Fibroblast of villous mesenchyme (primary cell): ENCODE data around the gene CPNE6. TPM values are rescaled to one million over a fixed set of nuclear protein-coding genes. Genes with fewer than 3 reads are reported as not detected.

Source experiments
- DNase-seq: peaks from one replicate; pipeline ENCODE4 v3.0.0-alpha.2; 2010; ENCODE audit warnings: low read depth
- H3K4me3 ChIP-seq: 2 replicates; pipeline ENCODE4 v1.5.1; 2011; ENCODE audit warnings: low read depth, mild to moderate bottlenecking, low read length
- total RNA-seq: library from RNA; depleted of rRNA; stranded (reverse); fragments of >200 nt; gene quantifications from 2 replicates; pipeline ENCODE4 v1.2.3, GENCODE V29; 2012
- TF ChIP-seq, protein P1 (sequence below): IDR thresholded peaks from 2 replicates; pipeline ENCODE4 v1.5.1; 2012; ENCODE audit warnings: low read depth, mild to moderate bottlenecking, low read length; ENCODE audit not compliant: insufficient read depth

Gene CPNE6
- total RNA-seq, 1 donor: not detected

DNA sequence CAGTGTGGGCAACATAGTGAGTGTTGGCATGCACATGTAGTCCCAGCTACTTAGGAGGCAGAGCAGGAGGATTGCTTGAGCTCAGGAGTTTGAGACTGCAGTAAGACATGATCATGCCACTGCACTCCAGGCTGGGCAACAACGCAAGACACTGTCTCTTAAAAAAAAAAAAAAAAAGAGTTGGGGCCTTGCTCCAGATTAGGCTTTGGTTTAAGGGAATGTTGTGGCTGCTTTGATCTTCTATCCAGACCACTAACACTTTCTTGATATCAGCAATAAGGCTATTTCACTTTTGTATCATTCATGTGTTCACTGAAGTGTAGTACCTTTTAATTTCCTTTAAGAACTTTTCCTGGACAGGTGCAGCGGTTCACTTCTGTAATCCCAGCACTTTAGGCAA is 56.3 kb downstream of the CPNE6 start:
- no peak overlapping the region for H3K4me3 ChIP-seq
- TF ChIP-seq, protein P1, sequence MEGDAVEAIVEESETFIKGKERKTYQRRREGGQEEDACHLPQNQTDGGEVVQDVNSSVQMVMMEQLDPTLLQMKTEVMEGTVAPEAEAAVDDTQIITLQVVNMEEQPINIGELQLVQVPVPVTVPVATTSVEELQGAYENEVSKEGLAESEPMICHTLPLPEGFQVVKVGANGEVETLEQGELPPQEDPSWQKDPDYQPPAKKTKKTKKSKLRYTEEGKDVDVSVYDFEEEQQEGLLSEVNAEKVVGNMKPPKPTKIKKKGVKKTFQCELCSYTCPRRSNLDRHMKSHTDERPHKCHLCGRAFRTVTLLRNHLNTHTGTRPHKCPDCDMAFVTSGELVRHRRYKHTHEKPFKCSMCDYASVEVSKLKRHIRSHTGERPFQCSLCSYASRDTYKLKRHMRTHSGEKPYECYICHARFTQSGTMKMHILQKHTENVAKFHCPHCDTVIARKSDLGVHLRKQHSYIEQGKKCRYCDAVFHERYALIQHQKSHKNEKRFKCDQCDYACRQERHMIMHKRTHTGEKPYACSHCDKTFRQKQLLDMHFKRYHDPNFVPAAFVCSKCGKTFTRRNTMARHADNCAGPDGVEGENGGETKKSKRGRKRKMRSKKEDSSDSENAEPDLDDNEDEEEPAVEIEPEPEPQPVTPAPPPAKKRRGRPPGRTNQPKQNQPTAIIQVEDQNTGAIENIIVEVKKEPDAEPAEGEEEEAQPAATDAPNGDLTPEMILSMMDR: no peak
- DNase-seq: no peak

Other genes with a start within 250 kb of the CPNE6 start
- gene DHRS4, start 117.8 kb upstream of the CPNE6 start, total RNA-seq: 38.3 and 39.7 TPM in 2 replicates
- 11.7 and 13.2 TPM in 2 replicates for gene DHRS4L2, start 82.6 kb upstream of the CPNE6 start, total RNA-seq
- not detected in 2 replicates for gene CARMIL3, start 19.6 kb upstream of the CPNE6 start, total RNA-seq
- 13.0 and 33.2 TPM in 2 replicates for gene PCK2, start 22.7 kb downstream of the CPNE6 start, total RNA-seq
- gene DCAF11, start 43.2 kb downstream of the CPNE6 start, total RNA-seq: 45.1 and 47.9 TPM in 2 replicates
- 0.86 and 1.3 TPM in 2 replicates for gene NRL, start 43.4 kb downstream of the CPNE6 start, total RNA-seq
- gene FITM1, start 59.1 kb downstream of the CPNE6 start, total RNA-seq: not detected in 2 replicates
- gene PSME1, start 64.6 kb downstream of the CPNE6 start, total RNA-seq: 95.7 and 147 TPM in 2 replicates
- gene EMC9, start 70.0 kb downstream of the CPNE6 start, total RNA-seq: 9.9 and 17.4 TPM in 2 replicates
- gene PSME2, start 75.0 kb downstream of the CPNE6 start, total RNA-seq: 141 and 151 TPM in 2 replicates
- gene RNF31, start 75.9 kb downstream of the CPNE6 start, total RNA-seq: 37.4 and 38.0 TPM in 2 replicates
- gene IRF9, start 89.7 kb downstream of the CPNE6 start, total RNA-seq: 67.6 and 96.7 TPM in 2 replicates
- gene REC8, start 100.5 kb downstream of the CPNE6 start, total RNA-seq: 4.2 and 4.7 TPM in 2 replicates
- 39.6 and 41.9 TPM in 2 replicates for gene IPO4, start 117.3 kb downstream of the CPNE6 start, total RNA-seq
- gene TM9SF1, start 123.9 kb downstream of the CPNE6 start, total RNA-seq: 64.4 and 96.3 TPM in 2 replicates
- under 0.01 and 0.32 TPM in 2 replicates for gene TSSK4, start 134.1 kb downstream of the CPNE6 start, total RNA-seq
- gene CHMP4A, start 141.9 kb downstream of the CPNE6 start, total RNA-seq: 13.8 and 15.8 TPM in 2 replicates
- gene MDP1, start 144.5 kb downstream of the CPNE6 start, total RNA-seq: 8.6 and 15.5 TPM in 2 replicates
- 114 and 128 TPM in 2 replicates for gene NEDD8, start 160.8 kb downstream of the CPNE6 start, total RNA-seq
- gene GMPR2, start 161.4 kb downstream of the CPNE6 start, total RNA-seq: 76.7 and 87.7 TPM in 2 replicates
- 43.2 and 60.9 TPM in 2 replicates for gene TINF2, start 171.1 kb downstream of the CPNE6 start, total RNA-seq
- 0.64 and 2.2 TPM in 2 replicates for gene TGM1, start 191.6 kb downstream of the CPNE6 start, total RNA-seq
- 25.8 and 28.1 TPM in 2 replicates for gene RABGGTA, start 200.0 kb downstream of the CPNE6 start, total RNA-seq
- gene DHRS1, start 228.2 kb downstream of the CPNE6 start, total RNA-seq: 8.7 and 13.8 TPM in 2 replicates
- 24.5 and 29.4 TPM in 2 replicates for gene NOP9, start 228.3 kb downstream of the CPNE6 start, total RNA-seq
- gene CIDEB, start 236.4 kb downstream of the CPNE6 start, total RNA-seq: 1.3 and 3.0 TPM in 2 replicates
- gene LTB4R2, start 238.6 kb downstream of the CPNE6 start, total RNA-seq: 3.9 and 6.8 TPM in 2 replicates
- gene LTB4R, start 239.9 kb downstream of the CPNE6 start, total RNA-seq: 1.3 and 1.6 TPM in 2 replicates